ENCODE data around the gene SPINT4.
"Not testable (repeated sequence)": the region's sequence is repeated elsewhere in the genome, so short reads cannot be mapped to it uniquely, and the experiment has no call there.

Gene SPINT4

DNA sequence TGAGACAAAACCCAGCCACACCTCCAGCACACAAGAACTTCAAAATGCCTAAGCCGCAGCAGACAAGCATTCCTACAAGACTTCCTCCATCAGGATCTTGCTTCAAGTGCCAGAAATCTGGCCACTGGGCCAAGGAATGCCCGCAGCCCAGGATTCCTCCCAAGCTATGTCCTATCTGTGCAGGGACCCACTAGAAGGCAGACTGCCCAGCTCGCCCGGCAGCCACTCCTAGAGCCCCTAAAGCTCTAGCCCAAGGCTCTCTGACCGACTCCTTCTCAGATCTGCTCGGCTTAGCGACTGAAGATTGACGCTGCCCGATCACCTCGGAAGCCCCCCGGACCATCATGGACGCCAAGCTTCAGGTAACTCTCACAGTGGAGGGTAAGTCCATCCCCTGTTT, 39.8 kb downstream of the SPINT4 start:
- not testable (repeated sequence) for H3K36me3 ChIP-seq (ENCODE audit: control insufficient read depth, insufficient read depth, low read length); H3K27me3 ChIP-seq (ENCODE audit: control insufficient read depth, insufficient read depth, low read length, poor library complexity, severe bottlenecking); H3K4me3 ChIP-seq (ENCODE audit: insufficient read depth, low read depth, low read length); H3K27ac ChIP-seq (ENCODE audit: insufficient read depth, low read depth, low read length, poor library complexity, severe bottlenecking); H3K4me1 ChIP-seq (ENCODE audit: control insufficient read depth, insufficient read depth, low read length); H3K9me3 ChIP-seq (ENCODE audit: control insufficient read depth, low read length)
- WGBS, 2 experiments, result 96 to 99% methylated on average over 12 of the region's 12 CpGs

DNA sequence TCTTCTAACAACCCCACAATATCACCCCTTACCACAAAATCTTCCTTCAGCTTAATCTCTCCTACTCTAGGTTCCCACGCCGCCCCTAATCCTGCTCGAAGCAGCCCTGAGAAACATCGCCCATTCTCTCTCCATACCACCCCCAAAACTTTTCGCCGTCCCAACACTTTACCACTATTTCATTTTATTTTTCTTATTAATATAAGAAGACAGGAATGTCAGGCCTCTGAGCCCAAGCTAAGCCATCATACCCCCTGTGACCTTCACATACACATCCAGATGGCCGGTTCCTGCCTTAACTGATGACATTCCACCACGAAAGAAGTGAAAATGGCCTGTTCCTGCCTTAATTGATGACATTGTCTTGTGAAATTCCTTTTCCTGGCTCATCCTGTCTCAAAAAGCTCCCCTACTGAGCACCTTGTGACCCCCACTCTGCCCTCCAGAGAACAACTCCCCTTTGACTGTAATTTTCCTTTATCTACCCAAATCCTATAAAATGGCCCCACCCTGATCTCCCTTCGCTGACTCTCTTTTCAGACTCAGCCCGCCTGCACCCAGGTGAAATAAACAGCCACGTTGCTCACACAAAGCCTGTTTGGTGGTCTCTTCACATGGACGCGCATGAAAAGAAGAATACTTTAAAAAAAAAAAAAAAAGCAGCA, 42.6 kb downstream of the SPINT4 start:
- H3K27me3 ChIP-seq (ENCODE audit: control insufficient read depth, insufficient read depth, low read length, poor library complexity, severe bottlenecking); H3K36me3 ChIP-seq (ENCODE audit: control insufficient read depth, insufficient read depth, low read length); H3K27ac ChIP-seq (ENCODE audit: insufficient read depth, low read depth, low read length, poor library complexity, severe bottlenecking); H3K4me3 ChIP-seq (ENCODE audit: insufficient read depth, low read depth, low read length); H3K4me1 ChIP-seq (ENCODE audit: control insufficient read depth, insufficient read depth, low read length); H3K9me3 ChIP-seq (ENCODE audit: control insufficient read depth, low read length): not testable (repeated sequence)
- WGBS, 2 experiments, result 40% methylated on average over 13 of the region's 13 CpGs

DNA sequence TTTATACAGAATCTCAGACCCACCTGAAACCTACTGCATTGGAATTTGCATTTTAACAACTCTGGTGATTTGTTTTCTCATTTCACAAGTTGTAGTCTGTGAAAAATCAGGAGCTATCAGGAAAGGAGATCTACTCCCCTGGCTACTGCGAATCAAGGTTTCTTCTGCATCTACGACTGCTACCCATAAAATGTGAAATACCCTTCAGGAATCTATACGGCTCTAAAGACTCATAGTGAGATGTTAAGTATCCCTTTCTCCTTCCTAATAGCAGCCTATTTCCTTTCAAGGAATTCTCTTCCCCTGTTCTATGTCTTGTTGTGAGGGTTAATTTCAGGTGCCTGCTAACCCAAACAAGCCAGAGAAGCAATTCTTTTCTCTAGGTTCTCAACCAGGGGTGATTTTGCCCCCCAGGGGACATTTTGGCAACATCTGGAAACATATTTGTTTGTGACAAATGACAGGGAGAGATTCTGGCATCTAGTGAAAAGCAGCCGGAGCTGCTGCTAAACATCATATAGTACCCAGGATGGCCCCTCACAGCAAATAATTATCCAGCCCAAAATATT, 43.2 kb downstream of the SPINT4 start:
- WGBS, 2 experiments, result 49 to 50% methylated on average over 4 of the region's 4 CpGs
- Histone ChIP-seq H3K4me1 (ENCODE audit: control insufficient read depth, insufficient read depth, low read length) (peaks cover 10% of the 10 kb centered on the region), H3K4me3 (ENCODE audit: insufficient read depth, low read depth, low read length) (no peak overlapping the region), H3K27me3 (ENCODE audit: control insufficient read depth, insufficient read depth, low read length, poor library complexity, severe bottlenecking) (no peaks in the 10 kb centered on the region), H3K36me3 (ENCODE audit: control insufficient read depth, insufficient read depth, low read length) (no peaks in the 10 kb centered on the region), H3K27ac (ENCODE audit: insufficient read depth, low read depth, low read length, poor library complexity, severe bottlenecking) (no peak overlapping the region), H3K9me3 (ENCODE audit: control insufficient read depth, low read length) (no peaks in the 10 kb centered on the region)

DNA sequence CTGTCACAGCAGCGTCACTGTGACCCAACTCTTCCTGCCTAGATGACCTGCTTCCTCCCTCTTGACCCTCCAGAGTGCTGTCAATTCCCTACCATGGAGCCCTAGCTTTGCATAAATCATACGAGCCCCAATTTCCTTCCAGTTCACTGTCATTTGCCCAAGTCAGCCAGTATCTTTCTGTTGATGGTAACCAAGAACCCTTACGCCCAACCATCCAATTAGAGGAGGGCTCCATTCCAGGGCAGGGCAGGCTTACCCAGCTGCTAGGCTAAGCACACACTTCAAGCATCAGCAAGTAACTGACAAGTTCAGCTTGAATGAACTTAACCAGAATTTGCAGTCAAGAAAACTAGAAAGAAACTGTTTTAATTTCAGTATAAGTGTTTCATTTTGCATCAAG, 43.8 kb downstream of the SPINT4 start:
- no peak overlapping the region for H3K27ac ChIP-seq (ENCODE audit: insufficient read depth, low read depth, low read length, poor library complexity, severe bottlenecking)
- H3K4me1 ChIP-seq (ENCODE audit: control insufficient read depth, insufficient read depth, low read length), result peaks cover 10% of the 10 kb centered on the region
- H3K36me3 ChIP-seq (ENCODE audit: control insufficient read depth, insufficient read depth, low read length), result no peaks in the 10 kb centered on the region
- WGBS, 2 experiments, result 64 to 85% methylated on average over 3 of the region's 3 CpGs
- H3K9me3 ChIP-seq (ENCODE audit: control insufficient read depth, low read length), result no peaks in the 10 kb centered on the region
- H3K4me3 ChIP-seq (ENCODE audit: insufficient read depth, low read depth, low read length), result no peak overlapping the region
- H3K27me3 ChIP-seq (ENCODE audit: control insufficient read depth, insufficient read depth, low read length, poor library complexity, severe bottlenecking), result no peaks in the 10 kb centered on the region

DNA sequence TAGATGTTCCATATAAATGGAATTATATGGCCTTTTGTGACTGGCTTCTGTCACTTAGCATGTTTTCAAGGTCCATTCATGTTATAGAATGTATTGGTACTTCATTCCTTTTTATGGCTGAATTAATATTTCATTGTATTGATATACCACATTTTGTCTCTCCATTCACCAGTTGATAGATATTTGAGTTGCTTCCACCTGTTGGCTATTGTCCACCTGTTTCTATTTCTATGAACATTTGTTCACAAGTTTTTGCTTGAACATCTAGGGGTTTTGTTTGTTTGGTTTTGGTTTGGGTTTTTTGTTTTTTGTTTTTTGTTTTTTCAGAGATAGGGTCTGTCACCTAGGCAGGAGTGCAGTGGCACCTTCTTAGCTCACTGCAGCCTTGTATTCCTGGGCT, 46.3 kb downstream of the SPINT4 start:
- H3K27me3 ChIP-seq (ENCODE audit: control insufficient read depth, insufficient read depth, low read length, poor library complexity, severe bottlenecking), result no peaks in the 10 kb centered on the region
- no peak overlapping the region for H3K27ac ChIP-seq (ENCODE audit: insufficient read depth, low read depth, low read length, poor library complexity, severe bottlenecking)
- H3K9me3 ChIP-seq (ENCODE audit: control insufficient read depth, low read length), result no peaks in the 10 kb centered on the region
- no peak overlapping the region for H3K4me3 ChIP-seq (ENCODE audit: insufficient read depth, low read depth, low read length)
- peaks cover 10% of the 10 kb centered on the region for H3K4me1 ChIP-seq (ENCODE audit: control insufficient read depth, insufficient read depth, low read length)
- no peaks in the 10 kb centered on the region for H3K36me3 ChIP-seq (ENCODE audit: control insufficient read depth, insufficient read depth, low read length)

GRCh38 chr20:45771182-45771759, 49.1 kb downstream of the SPINT4 start:
- no peak overlapping the region for H3K4me3 ChIP-seq (ENCODE audit: insufficient read depth, low read depth, low read length)
- no peaks in the 10 kb centered on the region for H3K9me3 ChIP-seq (ENCODE audit: control insufficient read depth, low read length)
- no peaks in the 10 kb centered on the region for H3K36me3 ChIP-seq (ENCODE audit: control insufficient read depth, insufficient read depth, low read length)
- H3K27me3 ChIP-seq (ENCODE audit: control insufficient read depth, insufficient read depth, low read length, poor library complexity, severe bottlenecking), result no peaks in the 10 kb centered on the region
- H3K4me1 ChIP-seq (ENCODE audit: control insufficient read depth, insufficient read depth, low read length), result no peaks in the 10 kb centered on the region
- WGBS, 2 experiments, result 58 to 67% methylated on average over 5 of the region's 5 CpGs
- H3K27ac ChIP-seq (ENCODE audit: insufficient read depth, low read depth, low read length, poor library complexity, severe bottlenecking), result no peak overlapping the region

GRCh38 chr20:45772693-45773092, 50.5 kb downstream of the SPINT4 start:
- Histone ChIP-seq H3K27me3 (ENCODE audit: control insufficient read depth, insufficient read depth, low read length, poor library complexity, severe bottlenecking) (no peaks in the 10 kb centered on the region), H3K27ac (ENCODE audit: insufficient read depth, low read depth, low read length, poor library complexity, severe bottlenecking) (no peak overlapping the region), H3K4me3 (ENCODE audit: insufficient read depth, low read depth, low read length) (no peak overlapping the region), H3K36me3 (ENCODE audit: control insufficient read depth, insufficient read depth, low read length) (no peaks in the 10 kb centered on the region), H3K4me1 (ENCODE audit: control insufficient read depth, insufficient read depth, low read length) (no peaks in the 10 kb centered on the region), H3K9me3 (ENCODE audit: control insufficient read depth, low read length) (no peaks in the 10 kb centered on the region)
- 85 to 89% methylated on average over 1 to 3 of the region's 3 CpGs for WGBS, 2 experiments

GRCh38 chr20:45774945-45775344, 52.8 kb downstream of the SPINT4 start:
- no peaks in the 10 kb centered on the region for H3K27me3 ChIP-seq (ENCODE audit: control insufficient read depth, insufficient read depth, low read length, poor library complexity, severe bottlenecking)
- no peaks in the 10 kb centered on the region for H3K4me1 ChIP-seq (ENCODE audit: control insufficient read depth, insufficient read depth, low read length)
- no peaks in the 10 kb centered on the region for H3K36me3 ChIP-seq (ENCODE audit: control insufficient read depth, insufficient read depth, low read length)
- no peaks in the 10 kb centered on the region for H3K9me3 ChIP-seq (ENCODE audit: control insufficient read depth, low read length)
- 90 to 92% methylated on average over 2 of the region's 2 CpGs for WGBS, 2 experiments
- no peak overlapping the region for H3K4me3 ChIP-seq (ENCODE audit: insufficient read depth, low read depth, low read length)
- no peak overlapping the region for H3K27ac ChIP-seq (ENCODE audit: insufficient read depth, low read depth, low read length, poor library complexity, severe bottlenecking)

DNA sequence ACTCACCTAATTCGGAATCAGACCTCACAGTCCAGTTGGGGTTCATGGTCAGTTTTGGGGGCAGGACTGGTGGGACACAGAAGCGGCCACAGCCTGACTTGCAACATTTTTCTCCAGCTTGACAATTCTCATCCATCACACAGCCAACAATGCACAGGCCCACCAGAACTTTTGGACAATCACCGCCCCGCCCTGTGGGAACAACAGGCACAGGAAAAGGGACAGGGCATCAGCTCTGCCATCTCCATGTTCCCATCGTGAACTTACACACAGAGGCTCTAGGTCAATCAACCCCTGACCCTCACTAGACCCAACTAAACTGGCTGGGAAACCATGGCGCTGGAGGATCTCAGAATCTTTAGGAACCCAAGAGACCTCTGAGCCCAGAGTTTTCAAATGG, 53.3 kb downstream of the SPINT4 start:
- WGBS, 2 experiments, result 93 to 95% methylated on average over 6 of the region's 6 CpGs
- H3K36me3 ChIP-seq (ENCODE audit: control insufficient read depth, insufficient read depth, low read length), result no peaks in the 10 kb centered on the region
- no peaks in the 10 kb centered on the region for H3K27me3 ChIP-seq (ENCODE audit: control insufficient read depth, insufficient read depth, low read length, poor library complexity, severe bottlenecking)
- H3K9me3 ChIP-seq (ENCODE audit: control insufficient read depth, low read length), result no peaks in the 10 kb centered on the region
- no peak overlapping the region for H3K27ac ChIP-seq (ENCODE audit: insufficient read depth, low read depth, low read length, poor library complexity, severe bottlenecking)
- H3K4me1 ChIP-seq (ENCODE audit: control insufficient read depth, insufficient read depth, low read length), result no peaks in the 10 kb centered on the region
- H3K4me3 ChIP-seq (ENCODE audit: insufficient read depth, low read depth, low read length), result no peak overlapping the region
